GM23248 (cell line): ENCODE data around the gene BMI1.

Experiments used
- EZH2 ChIP-seq: fragments of 200-600 bp; sonication (generic); IDR thresholded peaks from 2 replicates; pipeline ENCODE4 v1.6.1; 2018; ENCODE audit warnings: antibody characterized with exemption, mild to moderate bottlenecking; ENCODE audit not compliant: insufficient read depth, poor library complexity, severe bottlenecking
- EZH2phosphoT487 ChIP-seq: fragments of 200-600 bp; sonication (generic); IDR thresholded peaks from 2 replicates; pipeline ENCODE4 v1.6.1; 2018; ENCODE audit warnings: antibody characterized with exemption, moderate library complexity, mild to moderate bottlenecking, low read depth; ENCODE audit not compliant: insufficient read depth

GRCh38 chr10:22368402-22368801 lies 47.5 kb downstream of the BMI1 start:
- no peak for TF ChIP-seq EZH2
- no peak for TF ChIP-seq EZH2phosphoT487
